Breast epithelium (tissue), 4 donors: ENCODE data around the gene RDX. TPM values are rescaled to one million over a fixed set of nuclear protein-coding genes. Genes with fewer than 3 reads are reported as not detected.
"Not testable (repeated sequence)": the region's sequence is repeated elsewhere in the genome, so short reads cannot be mapped to it uniquely, and the experiment has no call there.

Source experiments
- DNase-seq, 2 donors: peaks; one replicate each; pipeline ENCODE4 v3.0.0-alpha.2; 2019; ENCODE audit warnings: low spot score in 2 of 2
- H3K27ac ChIP-seq, 2 donors: fragments of 200-600 bp; sonication (generic) in 1 of 2; one replicate each; pipeline ENCODE4 v1.5.1; 2016 to 2019; ENCODE audit warnings: mild to moderate bottlenecking in 1 of 2
- H3K27me3 ChIP-seq, 2 donors: fragments of 200-600 bp; sonication (generic) in 1 of 2; one replicate each; pipeline versions ENCODE4 v1.5.1 to v1.6.0; 2017 to 2019; ENCODE audit warnings: control low read depth in 1 of 2, mild to moderate bottlenecking in 1 of 2
- H3K36me3 ChIP-seq: fragments of 200-600 bp; one replicate; pipeline ENCODE4 v1.5.1; 2019
- H3K4me1 ChIP-seq, 2 donors: fragments of 200-600 bp; sonication (generic); one replicate each; pipeline ENCODE4 v1.5.1; 2016 to 2019; ENCODE audit warnings: control low read depth in 1 of 2
- H3K4me3 ChIP-seq, 3 donors: fragments of 200-600 bp; sonication (generic); 1 replicate in 2 of 3; 2 replicates in 1 of 3; pipeline ENCODE4 v1.5.1; 2016 to 2019; ENCODE audit warnings: mild to moderate bottlenecking in 3 of 3, moderate library complexity in 2 of 3
- H3K9me3 ChIP-seq, 2 donors: fragments of 200-600 bp; sonication (generic) in 1 of 2; one replicate each; pipeline ENCODE4 v1.5.1; 2016 to 2019; ENCODE audit warnings: control low read depth in 1 of 2
- POLR2A ChIP-seq: fragments of 450-650 bp; IDR thresholded peaks from one replicate; pipeline ENCODE4 v1.6.1; 2016; ENCODE audit warnings: antibody characterized with exemption, mild to moderate bottlenecking, moderate library complexity
- POLR2AphosphoS5 ChIP-seq, 3 donors: sonication (generic); formaldehyde crosslinking; IDR thresholded peaks; one replicate each; pipeline ENCODE4 v1.6.1; 2017; ENCODE audit warnings: antibody characterized with exemption in 3 of 3
- intact Hi-C: fragments of 100-400 bp; cut with DNase I; formaldehyde crosslinking; loops from one replicate; pipeline ENCODE4 v1.15.1; 2023; ENCODE audit warnings: low total_unique reads
- total RNA-seq, 3 donors: library from RNA; depleted of rRNA; stranded (reverse); fragments of >200 nt; gene quantifications; one replicate each; pipeline ENCODE4 v1.1.0, GENCODE V29; 2016
- TF ChIP-seq, protein P1 (sequence below), 3 donors: fragments of 450-650 bp; IDR thresholded peaks; one replicate each; pipeline ENCODE4 v1.5.1; 2016 to 2017; ENCODE audit warnings: antibody characterized with exemption in 3 of 3, mild to moderate bottlenecking in 3 of 3, moderate library complexity in 3 of 3

RDX gene
- total RNA-seq, 3 donors from 2014 or later: 53.4 to 88.7 (median 53.7) TPM

DNA sequence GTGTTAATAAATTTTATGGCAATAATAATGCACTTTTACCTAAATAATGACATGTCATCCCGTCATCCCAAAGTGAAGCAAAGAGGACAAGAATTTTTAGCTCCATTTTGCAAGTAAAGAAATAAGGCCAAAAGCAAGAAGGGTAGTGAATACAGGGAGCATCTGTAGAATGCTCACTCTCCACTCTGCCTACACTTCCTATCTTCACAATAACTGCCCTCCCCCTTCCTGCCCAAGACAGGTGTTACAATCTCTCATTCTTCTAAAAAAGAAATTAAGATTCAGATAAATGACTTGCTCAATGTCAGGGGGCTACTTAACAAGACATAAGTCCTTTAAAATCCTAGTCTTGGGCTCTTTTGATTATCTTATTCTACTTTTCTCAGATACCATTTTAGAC is 8.9 kb downstream of the RDX start:
- H3K27ac ChIP-seq: no peak overlapping the region
- intact Hi-C loops: no loop called here
- no peak overlapping the region for H3K4me3 ChIP-seq
- no peaks in the 10 kb centered on the region for H3K36me3 ChIP-seq
- TF ChIP-seq, protein P1, sequence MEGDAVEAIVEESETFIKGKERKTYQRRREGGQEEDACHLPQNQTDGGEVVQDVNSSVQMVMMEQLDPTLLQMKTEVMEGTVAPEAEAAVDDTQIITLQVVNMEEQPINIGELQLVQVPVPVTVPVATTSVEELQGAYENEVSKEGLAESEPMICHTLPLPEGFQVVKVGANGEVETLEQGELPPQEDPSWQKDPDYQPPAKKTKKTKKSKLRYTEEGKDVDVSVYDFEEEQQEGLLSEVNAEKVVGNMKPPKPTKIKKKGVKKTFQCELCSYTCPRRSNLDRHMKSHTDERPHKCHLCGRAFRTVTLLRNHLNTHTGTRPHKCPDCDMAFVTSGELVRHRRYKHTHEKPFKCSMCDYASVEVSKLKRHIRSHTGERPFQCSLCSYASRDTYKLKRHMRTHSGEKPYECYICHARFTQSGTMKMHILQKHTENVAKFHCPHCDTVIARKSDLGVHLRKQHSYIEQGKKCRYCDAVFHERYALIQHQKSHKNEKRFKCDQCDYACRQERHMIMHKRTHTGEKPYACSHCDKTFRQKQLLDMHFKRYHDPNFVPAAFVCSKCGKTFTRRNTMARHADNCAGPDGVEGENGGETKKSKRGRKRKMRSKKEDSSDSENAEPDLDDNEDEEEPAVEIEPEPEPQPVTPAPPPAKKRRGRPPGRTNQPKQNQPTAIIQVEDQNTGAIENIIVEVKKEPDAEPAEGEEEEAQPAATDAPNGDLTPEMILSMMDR (IDR thresholded peaks at IDR 0.05): no peak
- TF ChIP-seq POLR2A (no peak), POLR2AphosphoS5 (IDR thresholded peaks at IDR 0.05) (no peak)
- H3K9me3 ChIP-seq: no peaks in the 10 kb centered on the region
- no peaks in the 10 kb centered on the region for H3K27me3 ChIP-seq
- H3K4me1 ChIP-seq: peaks cover 0 to 4% of the 10 kb centered on the region in 2 donors
- DNase-seq: no peak

DNA sequence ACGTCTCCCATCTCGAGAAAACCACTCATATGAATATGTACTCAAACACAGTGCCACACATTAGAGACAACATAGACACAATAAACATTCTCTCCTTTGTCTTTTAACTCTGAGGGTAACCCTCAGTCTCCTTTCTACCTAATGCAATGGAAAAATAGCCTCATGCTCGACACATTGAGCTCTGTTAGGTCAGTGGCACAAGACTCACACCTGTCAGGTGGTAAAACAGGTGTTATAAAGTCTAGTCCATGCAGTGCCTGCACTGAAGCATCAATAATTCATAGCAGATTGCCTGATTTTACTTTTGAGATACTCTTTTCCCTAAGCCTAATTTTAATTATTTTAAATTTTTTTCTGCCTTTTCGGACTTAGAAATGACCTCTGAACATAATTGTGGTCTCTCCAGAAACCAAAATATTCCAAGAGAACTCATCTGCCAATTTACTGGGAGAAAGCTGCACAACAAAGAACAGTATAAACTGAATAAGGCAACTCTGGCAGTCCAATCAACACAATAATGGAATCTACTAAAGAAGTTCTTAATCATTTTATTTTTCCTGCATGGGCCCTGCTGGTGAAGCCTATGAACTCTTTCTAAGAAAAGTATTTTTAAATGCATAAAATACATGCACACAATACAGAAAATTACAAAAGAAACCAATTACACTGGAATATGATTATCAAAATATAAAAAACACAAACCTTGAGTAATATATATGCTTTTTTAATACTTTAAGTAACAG is 9.9 kb downstream of the RDX start:
- no peak overlapping the region for H3K4me3 ChIP-seq
- no peak for DNase-seq
- no peaks in the 10 kb centered on the region for H3K27me3 ChIP-seq
- H3K4me1 ChIP-seq: peaks cover 0 to 4% of the 10 kb centered on the region in 2 donors
- intact Hi-C loops: no loop called here
- H3K9me3 ChIP-seq: no peaks in the 10 kb centered on the region
- no peaks in the 10 kb centered on the region for H3K36me3 ChIP-seq
- TF ChIP-seq POLR2A: no peak
- TF ChIP-seq POLR2AphosphoS5 (IDR thresholded peaks at IDR 0.05): no peak
- TF ChIP-seq, protein P1 (IDR thresholded peaks at IDR 0.05): no peak
- no peak overlapping the region for H3K27ac ChIP-seq

DNA sequence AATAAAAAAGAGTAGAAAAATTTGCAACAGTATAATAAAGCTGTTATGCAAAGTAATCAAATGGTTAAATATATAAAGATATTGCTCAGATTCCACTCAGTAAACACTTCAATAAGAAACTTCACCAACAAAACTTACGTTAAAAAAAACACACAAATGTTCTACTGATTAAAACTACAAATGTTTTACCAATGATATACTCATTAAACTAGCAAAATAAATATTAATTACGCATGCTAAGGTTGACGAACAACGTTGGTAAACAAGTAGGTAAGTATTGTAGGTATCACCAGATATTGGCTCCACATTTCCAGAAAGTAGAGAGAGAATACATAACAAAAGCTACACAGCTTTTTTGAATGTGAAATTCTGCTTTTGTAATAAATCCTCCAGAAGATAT is 12.6 kb downstream of the RDX start:
- intact Hi-C loops: no loop called here
- Histone ChIP-seq H3K36me3 (no peaks in the 10 kb centered on the region), H3K9me3 (no peaks in the 10 kb centered on the region), H3K4me3 (no peak overlapping the region), H3K4me1 (peaks cover 0 to 4% of the 10 kb centered on the region in 2 donors), H3K27me3 (no peaks in the 10 kb centered on the region), H3K27ac (no peak overlapping the region)
- no peak for DNase-seq
- TF ChIP-seq POLR2AphosphoS5 (IDR thresholded peaks at IDR 0.05) (no peak), POLR2A (no peak)
- TF ChIP-seq, protein P1 (IDR thresholded peaks at IDR 0.05): no peak

DNA sequence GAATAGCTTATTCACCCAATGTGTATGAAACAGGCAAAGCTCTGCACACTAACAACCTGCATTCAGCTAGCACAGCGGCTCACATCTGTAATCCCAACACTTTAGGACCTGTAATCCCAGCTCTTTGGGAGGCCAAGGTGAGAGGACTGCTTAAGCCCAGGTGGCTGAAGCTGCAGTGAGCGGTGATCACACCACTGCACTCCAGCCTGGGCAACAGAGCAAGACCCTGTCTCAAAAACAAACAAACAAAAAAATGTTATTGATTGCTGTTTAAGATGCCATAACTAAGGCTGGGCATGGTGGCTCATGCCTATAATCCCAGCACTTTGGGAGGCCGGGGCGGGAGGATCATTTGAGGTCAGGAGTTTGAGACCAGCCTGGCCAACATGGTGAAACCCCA is 15.8 kb downstream of the RDX start:
- H3K4me1 ChIP-seq, DNase-seq, H3K9me3 ChIP-seq, intact Hi-C loops, H3K36me3 ChIP-seq, H3K4me3 ChIP-seq, H3K27me3 ChIP-seq, H3K27ac ChIP-seq: not testable (repeated sequence)

DNA sequence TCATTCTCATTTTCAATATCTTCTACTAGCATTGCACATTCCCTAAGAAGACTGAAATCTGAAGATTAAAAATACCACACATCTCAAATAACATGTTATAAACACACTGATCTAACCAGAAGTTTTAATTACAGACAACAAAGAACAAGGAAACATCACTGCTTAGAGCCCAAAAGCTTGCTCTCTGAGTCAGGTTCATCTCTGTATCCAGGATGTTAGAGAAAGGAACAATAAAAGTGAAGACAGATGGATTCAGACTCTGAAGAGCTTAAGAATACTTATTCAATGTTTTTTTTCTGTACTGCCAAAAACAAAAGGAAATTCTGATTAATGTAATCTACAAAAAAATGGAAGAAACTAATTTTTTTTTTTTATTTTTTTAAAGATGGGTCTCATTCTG is 16.5 kb downstream of the RDX start:
- no peaks in the 10 kb centered on the region for H3K9me3 ChIP-seq
- intact Hi-C loops: no loop called here
- H3K27me3 ChIP-seq: no peaks in the 10 kb centered on the region
- TF ChIP-seq, protein P1 (IDR thresholded peaks at IDR 0.05): no peak
- TF ChIP-seq POLR2AphosphoS5 (IDR thresholded peaks at IDR 0.05) (no peak), POLR2A (no peak)
- no peak overlapping the region for H3K4me3 ChIP-seq
- no peak overlapping the region for H3K27ac ChIP-seq
- H3K36me3 ChIP-seq: no peaks in the 10 kb centered on the region
- DNase-seq: no peak
- H3K4me1 ChIP-seq: no peaks in the 10 kb centered on the region
